K562 (cell line): ENCODE results near the gene FASTK. TPM values are rescaled to one million over a fixed set of nuclear protein-coding genes. Genes with fewer than 3 reads are reported as not detected.

ENCODE experiments used
- BCOR ChIP-seq: fragments of 450-650 bp; IDR thresholded peaks from 2 replicates; pipeline ENCODE4 v1.6.1; 2016
- BHLHE40 ChIP-seq: IDR thresholded peaks from 2 replicates; pipeline ENCODE4 v1.6.1; 2011; ENCODE audit warnings: low read length, improper control_type of control experiment
- BRD9 ChIP-seq: fragments of 450-650 bp; IDR thresholded peaks from 2 replicates; pipeline ENCODE4 v1.6.1; 2018; ENCODE audit warnings: low read depth; ENCODE audit not compliant: partially characterized antibody
- C11orf30 ChIP-seq: fragments of 450-650 bp; IDR thresholded peaks from 2 replicates; pipeline ENCODE4 v1.6.1; 2016; ENCODE audit warnings: low read depth, mild to moderate bottlenecking
- CHD2 ChIP-seq: IDR thresholded peaks from 2 replicates; pipeline ENCODE4 v1.6.1; 2011; ENCODE audit warnings: low read depth, low read length
- COPS2 ChIP-seq: fragments of 450-650 bp; conservative IDR thresholded peaks from 2 replicates; pipeline ENCODE4 v1.6.1; 2016; ENCODE audit warnings: mild to moderate bottlenecking, moderate library complexity
- CREB3L1 ChIP-seq: fragments of 450-650 bp; IDR thresholded peaks from 2 replicates; pipeline ENCODE4 v1.6.1; 2014; ENCODE audit warnings: low read depth, mild to moderate bottlenecking, moderate library complexity, borderline replicate concordance
- CREM ChIP-seq: IDR thresholded peaks from 2 replicates; pipeline ENCODE4 v1.6.1; 2014; ENCODE audit warnings: antibody characterized with exemption, low read depth
- CTCFL ChIP-seq: IDR thresholded peaks from 2 replicates; pipeline ENCODE4 v1.6.1; 2011; ENCODE audit warnings: borderline replicate concordance, low read depth, mild to moderate bottlenecking, moderate library complexity, low read length; ENCODE audit not compliant: insufficient read depth, poor library complexity, severe bottlenecking
- ESRRA ChIP-seq: fragments of 450-650 bp; IDR thresholded peaks from 2 replicates; pipeline ENCODE4 v1.6.1; 2014; ENCODE audit warnings: low read depth, mild to moderate bottlenecking, moderate library complexity, borderline replicate concordance
- ETV6 ChIP-seq, 3 experiments: fragments of 150-350 bp in 1 of 3; sonication (generic) in 1 of 3; formaldehyde crosslinking in 1 of 3; IDR thresholded peaks; 2 replicates each; pipeline versions ENCODE4 v1.6.1 to v1.8.0; 2014 to 2022; ENCODE audit warnings: borderline replicate concordance in 2 of 3, low read depth in 2 of 3, antibody characterized with exemption in 1 of 3, low read length in 1 of 3, mild to moderate bottlenecking in 1 of 3, missing genetic modification reagents in 1 of 3
- MEIS2 ChIP-seq: fragments of 450-650 bp; IDR thresholded peaks from 2 replicates; pipeline ENCODE4 v1.6.1; 2014; ENCODE audit warnings: mild to moderate bottlenecking; ENCODE audit not compliant: partially characterized antibody
- MLX ChIP-seq, 2 experiments: fragments of 450-650 bp in 1 of 2; sonication (generic) in 1 of 2; formaldehyde crosslinking; conservative IDR thresholded peaks; 2 replicates each; pipeline versions ENCODE4 v1.4.0 to v1.8.1; 2020 to 2022; ENCODE audit warnings: mild to moderate bottlenecking in 1 of 2, missing genetic modification reagents in 1 of 2
- MYC ChIP-seq, 2 experiments: fragments of 250-450 bp in 1 of 2; sonication (Bioruptor Pico) in 1 of 2; IDR thresholded peaks; 2 replicates each; pipeline versions ENCODE4 v1.5.1 to v1.6.1; 2012 to 2021; ENCODE audit warnings: low read depth in 2 of 2, borderline replicate concordance in 1 of 2, improper control_type of control experiment in 1 of 2, low read length in 1 of 2, mild to moderate bottlenecking in 1 of 2, moderate library complexity in 1 of 2
- NR2C2 ChIP-seq, 2 experiments: fragments of 200-800 bp in 1 of 2; sonication (Bioruptor generic) in 1 of 2; sonication (generic) in 1 of 2; formaldehyde crosslinking in 1 of 2; IDR thresholded peaks; 2 replicates each; pipeline versions ENCODE4 v1.6.1 to v1.8.0; 2016 to 2022; ENCODE audit warnings: mild to moderate bottlenecking in 1 of 2, missing compliant biosample characterization in 1 of 2, missing genetic modification characterization in 1 of 2, missing genetic modification reagents in 1 of 2
- STAG1 ChIP-seq: sonication (generic); formaldehyde crosslinking; IDR thresholded peaks from 2 replicates; pipeline ENCODE4 v1.5.0; 2020; ENCODE audit warnings: missing genetic modification reagents, borderline replicate concordance
- UBTF ChIP-seq, 2 experiments: IDR thresholded peaks; 2 replicates each; pipeline ENCODE4 v1.6.1; 2012; ENCODE audit warnings: improper control_type of control experiment in 2 of 2, low read depth in 2 of 2, low read length in 2 of 2, borderline replicate concordance in 1 of 2
- ZBTB2 ChIP-seq: fragments of 450-650 bp; IDR thresholded peaks from 2 replicates; pipeline ENCODE4 v1.6.1; 2016; ENCODE audit warnings: antibody characterized with exemption
- ZNF24 ChIP-seq: fragments of 450-650 bp; IDR thresholded peaks from 2 replicates; pipeline ENCODE4 v1.6.1; 2016
- polyA plus RNA-seq, 8 experiments: library from polyadenylated mRNA; depleted of rRNA in 4 of 8; stranded (reverse) in 5 of 8; unstranded in 3 of 8; fragments of >200 nt; fragmentation: Nextera tagmentation in 2 of 8; fragmentation: Illumina TruSeq in 1 of 8; extraction: Ambion mirVana in 2 of 8; extraction: Trizol in 1 of 8; gene quantifications; 2 replicates each; pipeline versions ENCODE4 v1.2.1 to v1.2.3, GENCODE V29; 2011 to 2014; ENCODE audit warnings: inconsistent platforms in 1 of 8, missing spikeins in 1 of 8
- total RNA-seq, 7 experiments: library from RNA; depleted of rRNA in 6 of 7; stranded (reverse); fragments of >200 nt in 6 of 7; fragmentation: Illumina TruSeq in 2 of 7; extraction: Trizol in 2 of 7; gene quantifications; 2 replicates each; pipeline versions ENCODE4 v1.2.1 to v1.2.3, GENCODE V29; 2011 to 2021; ENCODE audit warnings: low replicate concordance in 1 of 7

FASTK gene
- total and polyA plus RNA-seq, 9 of the 15 experiments (the other 6 are each of a cell fraction or from before 2014, with no cell fraction given): 0.51 to 150 (median 48.2) TPM

GRCh38 chr7:151056283-151056665 lies 24.3 kb downstream of the FASTK start (continued):
- TF ChIP-seq CREB3L1 (0 out of 2 replicates have a peak, but pooled peaks have one; percentile 56), STAG1 (CRISPR knock-in tag) (no peak), CTCFL (peak; percentile 98), C11orf30 (no peak), MEIS2 (peak; percentile 71), BCOR (no peak), ETV6 (IDR thresholded peaks at IDR 0.05; ENCODE audit: borderline replicate concordance in 1 of 2, low read depth in 2 of 2, low read length in 1 of 2) (no peak), ETV6 (CRISPR knock-in tag; IDR thresholded peaks at IDR 0.05; ENCODE audit: borderline replicate concordance) (no peak), ZBTB2 (no peak), COPS2 (no peak), CHD2 (no peak), BRD9 (no peak), CREM (peak; percentile 66), MLX (CRISPR knock-in tag; conservative IDR thresholded peaks at IDR 0.05) (no peak), BHLHE40 (no peak), ZNF24 (peak; percentile 83), UBTF (IDR thresholded peaks at IDR 0.05; ENCODE audit: borderline replicate concordance in 1 of 2, low read depth in 2 of 2, low read length in 2 of 2) (no peak), NR2C2 (CRISPR knock-in tag; IDR thresholded peaks at IDR 0.05) (no peak), NR2C2 (tag; IDR thresholded peaks at IDR 0.05) (peak; percentile 58; the same call in 1 of the 2 replicates), MYC (IDR thresholded peaks at IDR 0.05; ENCODE audit: low read depth, low read length) (peak; percentile 93), MYC (CRISPR knock-in tag; IDR thresholded peaks at IDR 0.05; ENCODE audit: borderline replicate concordance, low read depth) (0 out of 2 replicates have a peak, but pooled peaks have one; percentile 20), ESRRA (0 out of 2 replicates have a peak, but pooled peaks have one; percentile 11)
